Vagina (tissue), 2 donors: ENCODE results near the gene RIOX2.

Source experiments
- POLR2A ChIP-seq, 2 donors: fragments of 450-650 bp; IDR thresholded peaks; one replicate each; pipeline ENCODE4 v1.6.1; 2017; ENCODE audit warnings: antibody characterized with exemption in 2 of 2, mild to moderate bottlenecking in 2 of 2, moderate library complexity in 2 of 2
- POLR2AphosphoS5 ChIP-seq, 2 donors: sonication (generic); formaldehyde crosslinking; IDR thresholded peaks; one replicate each; pipeline ENCODE4 v1.9.0; 2017; ENCODE audit warnings: antibody characterized with exemption in 2 of 2, mild to moderate bottlenecking in 2 of 2, low read depth in 1 of 2; ENCODE audit not compliant: insufficient read depth in 1 of 2
- TF ChIP-seq, protein P1 (sequence below), 3 experiments: fragments of 450-650 bp in 2 of 3; fragments of 200-600 bp in 1 of 3; sonication (generic) in 1 of 3; IDR thresholded peaks; one replicate each; pipeline ENCODE4 v1.5.1; 2017 to 2019; ENCODE audit warnings: antibody characterized with exemption in 3 of 3, mild to moderate bottlenecking in 2 of 3, moderate library complexity in 2 of 3

- TF ChIP-seq POLR2A (IDR thresholded peaks at IDR 0.05) (no peak), POLR2AphosphoS5 (IDR thresholded peaks at IDR 0.05; ENCODE audit: insufficient read depth in 1 of 2, low read depth in 1 of 2) (no peak)
- TF ChIP-seq, protein P1, sequence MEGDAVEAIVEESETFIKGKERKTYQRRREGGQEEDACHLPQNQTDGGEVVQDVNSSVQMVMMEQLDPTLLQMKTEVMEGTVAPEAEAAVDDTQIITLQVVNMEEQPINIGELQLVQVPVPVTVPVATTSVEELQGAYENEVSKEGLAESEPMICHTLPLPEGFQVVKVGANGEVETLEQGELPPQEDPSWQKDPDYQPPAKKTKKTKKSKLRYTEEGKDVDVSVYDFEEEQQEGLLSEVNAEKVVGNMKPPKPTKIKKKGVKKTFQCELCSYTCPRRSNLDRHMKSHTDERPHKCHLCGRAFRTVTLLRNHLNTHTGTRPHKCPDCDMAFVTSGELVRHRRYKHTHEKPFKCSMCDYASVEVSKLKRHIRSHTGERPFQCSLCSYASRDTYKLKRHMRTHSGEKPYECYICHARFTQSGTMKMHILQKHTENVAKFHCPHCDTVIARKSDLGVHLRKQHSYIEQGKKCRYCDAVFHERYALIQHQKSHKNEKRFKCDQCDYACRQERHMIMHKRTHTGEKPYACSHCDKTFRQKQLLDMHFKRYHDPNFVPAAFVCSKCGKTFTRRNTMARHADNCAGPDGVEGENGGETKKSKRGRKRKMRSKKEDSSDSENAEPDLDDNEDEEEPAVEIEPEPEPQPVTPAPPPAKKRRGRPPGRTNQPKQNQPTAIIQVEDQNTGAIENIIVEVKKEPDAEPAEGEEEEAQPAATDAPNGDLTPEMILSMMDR (IDR thresholded peaks at IDR 0.05) = no peak
These were observed 41.0 kb downstream of the RIOX2 start for GRCh38 chr3:97931218-97931617.
